GM21423 (cell line): Measurements from ENCODE around the gene AGO3.
A peak's percentile ranks its signal among the peaks of the same experiment; 100 is the strongest.
"Not testable (repeated sequence)": the region's sequence is repeated elsewhere in the genome, so short reads cannot be mapped to it uniquely, and the experiment has no call there.

Experiments
- ATAC-seq: cut with Tn5 transposase; IDR thresholded peaks from one replicate; pipeline ENCODE4 v1.9.1; 2021; ENCODE audit warnings: mild to moderate bottlenecking, moderate library complexity; ENCODE audit not compliant: unreplicated experiment

Gene AGO3

GRCh38 chr1:35924838-35925237 is 6.1 kb upstream of the AGO3 start:
- no peak for ATAC-seq

DNA sequence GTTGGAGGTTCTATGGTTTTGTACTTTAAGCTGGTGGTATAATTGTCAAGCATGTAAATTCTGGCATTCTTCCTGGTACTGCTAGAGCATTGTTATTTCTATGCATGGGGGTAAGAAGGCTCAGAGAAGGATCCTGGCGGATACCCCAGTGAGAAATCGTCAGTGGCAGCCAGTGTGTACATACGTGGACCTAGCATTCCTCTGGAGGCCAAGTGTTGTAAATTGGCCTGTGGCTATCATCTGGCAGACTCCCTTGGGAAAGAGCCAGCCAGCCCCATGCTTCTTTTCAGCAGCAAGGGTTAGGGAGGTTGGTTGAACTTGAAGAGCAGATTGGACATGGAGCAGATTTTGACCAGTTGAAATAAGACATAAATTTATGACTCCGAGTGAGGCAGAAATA is 5.2 kb upstream of the AGO3 start:
- ATAC-seq = no peak

- ATAC-seq = no peak
Observed at GRCh38 chr1:35927472-35927871, 3.4 kb upstream of the AGO3 start.

GRCh38 chr1:35929730-35930592 is 944 bp upstream of the AGO3 start:
- no peak for ATAC-seq

DNA sequence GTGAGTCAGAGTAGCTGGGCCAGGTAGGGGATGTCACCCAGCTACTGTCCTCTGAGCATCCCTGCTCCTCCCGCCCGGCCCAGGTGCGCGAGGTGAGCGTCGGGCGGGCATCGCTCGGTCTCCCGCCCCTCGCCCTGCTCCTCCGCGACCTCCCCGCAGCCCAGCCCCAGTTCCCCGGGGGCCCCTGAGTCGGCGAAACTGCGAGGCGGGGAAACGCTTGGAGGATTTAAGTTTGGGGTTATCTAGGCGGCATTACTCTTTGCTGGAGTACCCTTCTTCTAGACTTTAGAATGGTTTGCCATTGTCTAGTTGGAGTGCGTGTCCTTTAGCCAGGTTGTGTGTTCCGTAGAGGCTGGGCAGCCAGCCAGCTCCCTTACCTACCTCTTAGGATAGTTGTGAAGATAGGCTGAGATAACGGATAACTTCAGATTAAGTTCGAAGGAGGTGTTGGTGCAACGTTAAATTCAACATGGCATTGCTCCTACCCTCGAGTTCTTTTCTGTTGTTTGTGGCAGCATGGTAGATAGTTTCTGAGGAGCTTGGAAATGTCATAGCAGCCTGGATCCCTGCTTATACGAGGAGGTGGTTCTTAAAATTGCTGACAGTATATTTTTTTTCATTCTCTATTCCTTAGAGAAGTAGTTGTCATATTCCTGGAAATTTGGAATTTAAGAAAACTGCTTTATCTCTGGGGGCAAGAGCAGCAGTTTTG is 697 bp downstream of the AGO3 start:
- peak; percentile 24 for ATAC-seq

DNA sequence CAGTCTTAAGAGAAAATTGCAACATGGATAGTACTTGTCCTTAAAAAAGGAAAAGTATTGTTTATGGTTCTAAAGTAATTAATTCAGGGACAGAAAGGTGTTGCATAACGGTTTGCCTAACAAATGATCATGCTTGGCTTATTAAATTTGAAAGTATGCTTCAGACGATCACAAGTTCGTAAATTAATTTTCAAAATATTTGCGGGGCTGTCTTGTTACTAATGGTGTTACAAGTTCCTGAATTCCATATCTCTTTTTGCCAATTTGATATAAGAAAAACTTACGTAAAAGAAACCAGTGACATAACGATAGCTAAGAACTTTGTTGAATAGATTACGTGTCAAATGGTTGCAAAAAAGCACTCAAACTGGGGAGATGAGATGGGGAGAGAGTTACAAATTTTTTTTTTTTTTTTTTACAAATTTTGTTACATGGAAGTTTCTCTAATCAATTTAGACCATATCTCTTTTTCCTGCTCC is 1.3 kb downstream of the AGO3 start:
- no peak for ATAC-seq

- no peak for ATAC-seq
Observed at GRCh38 chr1:35932941-35933340, 2.0 kb downstream of the AGO3 start.

GRCh38 chr1:35935442-35936388 is 4.8 kb downstream of the AGO3 start:
- no peak for ATAC-seq

DNA sequence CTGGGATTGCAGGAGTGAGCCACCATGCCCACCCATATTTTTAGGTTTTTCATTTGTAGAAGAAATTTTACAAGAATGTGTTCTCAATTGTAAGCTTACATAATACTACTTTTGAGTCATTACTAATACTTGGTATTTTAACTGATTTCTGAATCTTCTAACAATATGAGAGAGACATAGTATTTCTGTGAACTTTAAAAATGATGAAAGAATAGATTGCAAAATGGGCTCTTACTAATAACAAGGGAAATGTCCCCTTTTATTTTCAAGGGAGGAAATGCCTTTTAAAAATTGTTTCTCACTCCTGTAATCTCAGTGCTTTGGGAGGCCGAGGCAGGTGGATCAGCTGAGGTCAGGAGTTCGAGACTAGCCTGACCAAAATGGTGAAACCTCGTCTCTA is 5.9 kb downstream of the AGO3 start:
- ATAC-seq = no peak

DNA sequence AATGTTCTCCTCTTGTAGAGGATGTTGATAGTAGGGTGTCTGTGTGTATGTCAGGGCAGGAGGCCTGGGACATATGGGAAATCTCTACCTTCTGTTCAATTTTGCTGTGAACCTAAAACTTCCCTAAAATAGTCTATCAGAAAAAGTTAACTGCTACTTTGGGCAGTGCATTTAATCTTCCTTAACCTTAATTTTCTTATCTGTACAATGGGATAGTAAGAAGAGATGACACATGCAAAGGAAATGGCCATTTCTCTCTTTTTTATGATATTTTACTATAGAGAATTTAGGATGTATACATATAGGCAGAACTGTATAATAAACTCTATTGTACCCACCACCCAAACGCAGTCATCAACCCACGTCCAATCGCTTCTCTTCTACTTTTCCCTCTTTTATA is 8.6 kb downstream of the AGO3 start:
- ATAC-seq = no peak

DNA sequence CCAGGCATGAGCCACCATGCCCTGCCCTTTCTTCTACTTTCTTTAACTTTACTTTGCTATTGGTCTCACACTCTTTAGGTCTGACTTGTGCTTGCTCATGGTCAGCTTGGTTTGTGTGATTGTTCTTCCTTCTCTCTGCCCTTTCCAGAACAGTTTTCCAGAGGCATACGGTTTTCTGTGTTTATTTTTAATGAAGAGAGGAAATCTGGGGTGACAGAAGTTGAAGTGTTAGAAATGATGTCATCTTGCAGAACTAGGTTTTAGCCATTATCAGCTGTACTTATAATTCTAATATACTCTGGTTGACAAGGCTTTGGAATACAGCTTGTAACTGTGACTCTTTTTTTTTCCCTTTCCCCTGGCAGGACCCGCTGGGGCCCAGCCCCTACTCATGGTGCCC is 14.4 kb downstream of the AGO3 start:
- ATAC-seq = no peak

GRCh38 chr1:35947547-35947946 is 16.6 kb downstream of the AGO3 start:
- ATAC-seq = no peak

- ATAC-seq = no peak
Observed at GRCh38 chr1:35958558-35958957, 27.7 kb downstream of the AGO3 start.

DNA sequence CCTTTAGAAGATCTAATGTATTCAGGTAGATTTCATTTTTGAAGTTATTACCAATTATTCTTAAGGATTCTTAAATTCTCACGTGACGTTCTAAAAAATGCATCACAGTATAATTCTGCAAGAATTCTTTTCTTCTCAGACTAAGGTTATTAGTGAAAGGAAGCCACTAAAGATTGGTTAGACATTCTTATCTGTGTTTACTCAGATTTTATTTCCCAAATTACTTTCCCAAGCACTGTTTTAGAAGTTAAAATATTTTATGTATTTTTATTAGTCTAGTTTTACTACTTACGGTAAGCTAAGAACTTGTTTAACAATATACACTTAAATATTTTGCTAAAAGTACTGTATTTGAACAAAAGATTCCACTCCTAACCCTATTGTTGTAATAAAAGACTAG is 28.4 kb downstream of the AGO3 start:
- ATAC-seq = no peak

- no peak for ATAC-seq
Observed at GRCh38 chr1:35962952-35963351, 32.0 kb downstream of the AGO3 start.

DNA sequence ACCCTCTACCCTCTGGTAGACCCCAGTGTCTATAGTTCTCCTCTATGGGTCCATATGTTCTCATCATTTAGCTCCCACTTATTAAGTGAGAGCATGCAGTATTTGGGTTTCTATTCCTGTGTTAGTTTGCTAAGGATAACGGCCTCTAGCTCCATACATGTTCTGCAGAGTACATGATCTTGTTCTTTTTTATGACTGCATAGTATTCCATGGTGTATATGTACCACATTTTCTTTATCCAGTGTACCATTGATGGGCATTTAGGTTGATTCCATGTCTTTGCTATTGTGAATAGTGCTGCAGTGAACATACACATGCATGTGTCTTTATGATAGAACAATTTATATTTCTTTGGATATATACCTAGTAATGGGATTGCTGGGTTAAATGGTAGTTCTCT is 33.4 kb downstream of the AGO3 start:
- not testable (repeated sequence) for ATAC-seq

- no peak for ATAC-seq
Observed at GRCh38 chr1:35968396-35968795, 37.5 kb downstream of the AGO3 start.

GRCh38 chr1:35971601-35972000 is 40.7 kb downstream of the AGO3 start:
- no peak for ATAC-seq

DNA sequence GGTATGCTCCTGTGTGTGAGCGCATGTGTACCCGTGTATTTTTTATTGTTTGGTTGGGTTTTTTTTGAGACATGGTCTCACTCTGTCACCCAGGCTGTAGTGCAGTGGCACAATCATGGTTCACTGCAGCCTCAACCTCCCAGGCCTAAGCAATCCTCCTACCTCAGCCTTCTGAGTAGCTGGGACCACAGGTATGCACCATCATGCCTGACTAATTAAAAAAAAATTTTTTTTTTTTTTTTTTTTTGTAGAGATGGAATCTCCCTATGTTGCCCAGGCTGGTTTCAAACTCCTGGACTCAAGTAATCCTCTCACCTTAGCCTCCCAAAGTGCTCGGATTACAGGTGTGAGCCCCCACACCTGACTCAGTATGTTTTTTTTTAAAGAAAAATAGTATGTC is 41.7 kb downstream of the AGO3 start:
- not testable (repeated sequence) for ATAC-seq

DNA sequence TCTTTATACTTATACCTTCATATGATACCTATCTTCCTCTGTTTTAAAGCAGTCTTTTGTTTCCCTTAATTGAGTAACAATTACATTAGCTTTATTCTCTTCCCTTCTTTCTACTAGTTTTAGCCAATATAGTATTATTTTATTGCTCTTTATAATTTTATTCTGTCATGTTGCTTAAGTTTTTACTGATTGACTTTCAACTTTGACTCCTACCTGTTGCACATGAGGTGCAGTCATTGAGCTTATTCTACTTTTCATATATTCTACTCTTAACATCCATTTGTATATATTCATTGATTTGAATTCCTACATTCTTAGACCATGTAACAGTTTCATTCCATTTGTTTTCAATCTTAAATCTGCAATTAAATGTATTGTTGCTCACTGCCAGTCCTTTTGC is 49.2 kb downstream of the AGO3 start:
- no peak for ATAC-seq

GRCh38 chr1:35988237-35988636 is 57.3 kb downstream of the AGO3 start:
- ATAC-seq = no peak
